ENCODE results near the gene IMMP2L.

GRCh38 chr7:111535142-111535870, 27.0 kb downstream of the IMMP2L start:
- no peak for TF ChIP-seq FOXA3 (CRISPR knock-in tag; IDR thresholded peaks at IDR 0.05)
- no peak for TF ChIP-seq PRDM15 (CRISPR knock-in tag; IDR thresholded peaks at IDR 0.05)
- TF ChIP-seq POLR2AphosphoS5 (IDR thresholded peaks at IDR 0.05; ENCODE audit: low read depth, low read length): no peak
- TF ChIP-seq ATF1 (CRISPR knock-in tag; IDR thresholded peaks at IDR 0.05): no peak

Data from HepG2 (cell line).